Activated naive CD4-positive, alpha-beta T cell treated with anti-CD3 and anti-CD28 coated beads for 36 hours (primary cell): Measurements from ENCODE around the gene FBXO45. TPM values are rescaled to one million over a fixed set of nuclear protein-coding genes. Genes with fewer than 3 reads are reported as not detected.
"Not testable (repeated sequence)": the region's sequence is repeated elsewhere in the genome, so short reads cannot be mapped to it uniquely, and the experiment has no call there.

Source experiments
- CTCF ChIA-PET: fragments of 350-600 bp; sonication (Branson Sonifier 250); formaldehyde crosslinking; loops from one replicate; lab custom pipeline; 2021; ENCODE audit warnings: antibody characterized with exemption; lab: Charles Lee
- DNase-seq: peaks from one replicate; pipeline ENCODE4 v3.0.0-alpha.2; 2020
- H3K27ac Mint-ChIP-seq: one replicate; pipeline ENCODE4 v1.8.0; 2021; ENCODE audit warnings: mild to moderate bottlenecking, mixed read lengths
- H3K27me3 Mint-ChIP-seq: one replicate; pipeline ENCODE4 v1.8.0; 2021; ENCODE audit warnings: low read depth, mixed read lengths
- H3K36me3 Mint-ChIP-seq: one replicate; pipeline ENCODE4 v1.8.0; 2021; ENCODE audit warnings: low read depth, mixed read lengths
- H3K4me1 Mint-ChIP-seq: one replicate; pipeline ENCODE4 v1.8.0; 2021; ENCODE audit warnings: low read depth, mixed read lengths
- H3K4me3 Mint-ChIP-seq: one replicate; pipeline ENCODE4 v1.8.0; 2021; ENCODE audit warnings: mild to moderate bottlenecking, moderate library complexity, mixed read lengths
- H3K9me3 Mint-ChIP-seq: one replicate; pipeline ENCODE4 v1.8.0; 2021; ENCODE audit warnings: mixed read lengths
- intact Hi-C: fragments of 100-400 bp; cut with micrococcal nuclease; formaldehyde crosslinking; loops from one replicate; pipeline ENCODE4 v1.15.1; 2023
- total RNA-seq, 2 experiments: library from RNA; stranded (reverse); gene quantifications; one replicate each; pipeline ENCODE4 v1.2.3, GENCODE V29; 2021

The FBXO45 gene, protein sequence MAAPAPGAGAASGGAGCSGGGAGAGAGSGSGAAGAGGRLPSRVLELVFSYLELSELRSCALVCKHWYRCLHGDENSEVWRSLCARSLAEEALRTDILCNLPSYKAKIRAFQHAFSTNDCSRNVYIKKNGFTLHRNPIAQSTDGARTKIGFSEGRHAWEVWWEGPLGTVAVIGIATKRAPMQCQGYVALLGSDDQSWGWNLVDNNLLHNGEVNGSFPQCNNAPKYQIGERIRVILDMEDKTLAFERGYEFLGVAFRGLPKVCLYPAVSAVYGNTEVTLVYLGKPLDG
- 10 to 100 TPM; 11.8 to 12.8 TPM for total RNA-seq

DNA sequence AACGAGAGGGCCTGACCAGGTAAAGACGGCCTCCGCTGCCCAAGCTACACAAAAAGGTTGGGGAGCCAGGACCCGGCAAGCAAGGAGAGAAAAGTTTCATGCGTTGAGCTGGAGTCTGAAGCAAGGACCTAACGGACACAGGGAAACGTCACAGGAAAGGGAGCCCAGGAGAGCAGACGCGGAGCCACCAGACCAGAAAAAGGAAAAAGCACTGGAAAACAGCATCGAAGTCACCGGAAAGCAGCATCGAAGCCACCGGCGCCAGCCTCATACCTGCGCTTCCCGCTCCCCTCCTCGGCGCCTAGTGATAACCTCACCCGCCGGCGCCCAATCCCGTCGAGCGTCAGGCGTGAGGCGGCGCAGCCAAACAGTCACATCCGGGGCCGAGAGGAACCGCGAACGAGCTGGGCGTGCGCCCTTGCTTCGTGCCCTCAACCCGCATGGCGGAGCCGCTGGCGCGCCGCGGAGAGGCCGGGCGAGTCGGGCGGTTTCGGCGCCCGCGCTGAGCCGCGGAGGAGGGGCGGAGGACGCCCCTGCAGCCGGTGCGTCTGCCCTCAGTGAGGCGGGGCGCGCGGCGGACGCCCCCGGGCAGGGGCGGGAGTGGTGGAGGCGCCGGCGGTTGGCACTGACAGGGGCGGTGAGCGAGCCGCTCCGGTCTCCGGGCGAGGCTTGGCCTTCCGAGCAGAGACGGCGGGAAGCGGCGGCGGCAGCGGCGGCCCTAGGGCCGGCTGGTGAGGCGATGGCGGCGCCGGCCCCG lies at the start of gene FBXO45, which contains the start of gene WDR53:
Gene FBXO45, plus strand, starts transcription at position 415 of the 757 bp plus-strand sequence. Its CDS starts 325 bp downstream, at position 740.
Gene WDR53, minus strand, starts transcription at position 309 of the 757 bp plus-strand sequence. CDS start 7,079 bp downstream, outside the sequence.
- intact Hi-C loops, result loop anchor here (1.0 to 5.0 kb wide), 11 partner anchors 32 to 721 kb away; partner anchors contain the start of genes DYNLT2B, NCBP2, RNF168 and SENP5
- DNase-seq, result peak; percentile 97
- H3K27ac Mint-ChIP-seq, result peak within 1 kb of the TSS; percentile 91
- peak within 1 kb of the TSS; percentile 98 for H3K4me3 Mint-ChIP-seq
- peaks cover 46% of the 10 kb centered on the region for H3K4me1 Mint-ChIP-seq
- CTCF ChIA-PET, result interaction anchor here (0.6 to 2.4 kb wide), 2 partner anchors 39 to 72 kb away, joined by 3 to 10 read pairs; no protein-coding TSS in a partner anchor
- H3K27me3 Mint-ChIP-seq, result no peaks in the 10 kb centered on the region
- H3K36me3 Mint-ChIP-seq, result peaks cover 13% of the 10 kb centered on the region
- H3K9me3 Mint-ChIP-seq, result no peaks in the 10 kb centered on the region

DNA sequence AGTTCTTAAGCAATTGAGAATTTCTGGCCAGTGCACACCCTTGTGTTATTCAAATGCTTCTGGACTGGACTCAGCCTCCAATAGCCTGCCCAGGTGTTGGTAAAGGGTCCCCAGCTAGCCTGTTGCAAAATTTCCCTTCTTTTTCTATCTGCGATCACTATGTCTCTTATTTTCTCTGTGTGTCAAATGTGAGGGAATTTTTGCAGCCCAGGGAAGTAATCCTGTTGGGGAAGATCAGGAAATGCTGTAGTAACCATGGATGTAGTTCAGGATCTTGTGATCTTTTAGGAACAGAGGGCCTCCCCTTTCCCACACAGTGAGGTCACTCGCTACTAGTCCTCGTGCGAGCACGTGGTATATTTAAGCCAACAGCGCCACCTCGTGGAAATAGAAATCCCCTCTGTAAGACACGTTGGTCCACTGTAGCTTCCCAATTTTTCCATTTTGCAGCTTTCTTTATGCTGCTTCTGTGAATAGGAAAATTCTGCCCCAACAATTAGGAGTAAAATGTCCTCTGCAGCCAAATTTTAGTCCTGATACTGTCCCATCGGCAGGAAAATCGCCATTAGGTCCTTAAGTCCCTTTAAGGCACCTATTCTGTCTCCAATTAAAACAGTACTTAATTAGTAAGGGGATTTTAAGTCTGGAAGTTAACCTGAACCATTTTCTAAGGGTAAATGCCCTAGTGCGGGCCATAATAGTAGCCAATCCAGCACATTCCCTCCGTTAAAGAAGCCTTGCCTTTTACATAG lies 49.3 kb upstream of the FBXO45 start:
- intact Hi-C loops, result loop anchor here (1.0 to 5.0 kb wide), 4 partner anchors 33 to 447 kb away; no protein-coding TSS in a partner anchor
- CTCF ChIA-PET, result interaction anchor here (0.6 to 2.7 kb wide), 8 partner anchors 11 to 616 kb away, joined by 3 to 14 read pairs (median 4); no protein-coding TSS in a partner anchor
- Mint-ChIP-seq H3K27me3 (no peaks in the 10 kb centered on the region), H3K4me3 (no peak overlapping the region), H3K36me3 (peaks cover 15% of the 10 kb centered on the region), H3K9me3 (peaks cover 41% of the 10 kb centered on the region), H3K4me1 (no peaks in the 10 kb centered on the region), H3K27ac (no peak overlapping the region)
- DNase-seq, result peak; percentile 81

DNA sequence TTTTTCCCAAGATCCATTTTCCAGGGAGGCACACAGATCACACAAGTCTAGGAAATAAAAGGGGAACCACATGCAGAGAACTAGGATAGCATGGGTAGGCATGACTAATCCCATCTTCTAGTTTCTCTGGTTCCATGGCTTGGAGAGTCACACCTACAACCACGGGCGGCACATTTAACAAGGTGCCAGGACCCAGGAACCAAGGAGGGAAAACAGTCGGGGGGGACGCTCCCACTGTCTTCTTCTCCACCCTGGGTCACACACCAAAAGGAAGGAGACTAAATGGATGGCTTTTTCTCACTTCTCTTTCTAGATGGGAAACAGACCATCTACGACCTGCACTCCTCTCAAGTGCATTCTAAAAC lies 48.8 kb upstream of the FBXO45 start:
- peak; percentile 51 for DNase-seq
- Mint-ChIP-seq H3K4me1 (no peaks in the 10 kb centered on the region), H3K9me3 (peaks cover 41% of the 10 kb centered on the region), H3K27me3 (no peaks in the 10 kb centered on the region), H3K4me3 (no peak overlapping the region), H3K27ac (no peak overlapping the region), H3K36me3 (peaks cover 15% of the 10 kb centered on the region)
- CTCF ChIA-PET, result interaction anchor here (0.6 to 2.7 kb wide), 3 partner anchors 238 to 616 kb away, joined by 3 to 14 read pairs (median 4); no protein-coding TSS in a partner anchor
- intact Hi-C loops, result loop anchor here (1.0 to 5.0 kb wide), 4 partner anchors 33 to 447 kb away; no protein-coding TSS in a partner anchor

DNA sequence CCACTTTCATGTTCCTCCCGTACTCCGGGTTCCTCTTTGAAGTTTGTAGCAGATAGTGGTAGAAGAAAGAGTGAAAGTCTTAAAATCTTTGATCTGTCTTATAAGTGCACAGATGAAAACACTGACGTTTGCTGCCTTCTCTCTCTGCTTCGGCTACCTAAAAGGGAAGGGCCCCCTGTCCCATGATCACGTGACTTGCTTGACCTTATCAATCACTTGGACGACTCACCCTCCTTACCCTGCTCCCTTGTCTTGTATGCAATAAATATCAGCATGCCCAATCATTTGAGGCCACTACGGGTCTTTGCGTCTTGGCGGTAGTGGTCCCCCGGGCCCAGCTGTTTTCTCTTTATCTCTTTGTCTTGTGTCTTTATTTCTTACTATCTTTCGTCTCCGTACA lies 47.2 kb upstream of the FBXO45 start:
- H3K27ac Mint-ChIP-seq, H3K4me1 Mint-ChIP-seq, DNase-seq, H3K27me3 Mint-ChIP-seq, intact Hi-C loops, H3K4me3 Mint-ChIP-seq: not testable (repeated sequence)
- Mint-ChIP-seq H3K9me3 (peaks cover 38% of the 10 kb centered on the region), H3K36me3 (peaks cover 15% of the 10 kb centered on the region)
- CTCF ChIA-PET, result interaction anchor here (0.6 to 3.0 kb wide), 9 partner anchors 8 to 499 kb away, joined by 3 to 22 read pairs (median 5); no protein-coding TSS in a partner anchor

DNA sequence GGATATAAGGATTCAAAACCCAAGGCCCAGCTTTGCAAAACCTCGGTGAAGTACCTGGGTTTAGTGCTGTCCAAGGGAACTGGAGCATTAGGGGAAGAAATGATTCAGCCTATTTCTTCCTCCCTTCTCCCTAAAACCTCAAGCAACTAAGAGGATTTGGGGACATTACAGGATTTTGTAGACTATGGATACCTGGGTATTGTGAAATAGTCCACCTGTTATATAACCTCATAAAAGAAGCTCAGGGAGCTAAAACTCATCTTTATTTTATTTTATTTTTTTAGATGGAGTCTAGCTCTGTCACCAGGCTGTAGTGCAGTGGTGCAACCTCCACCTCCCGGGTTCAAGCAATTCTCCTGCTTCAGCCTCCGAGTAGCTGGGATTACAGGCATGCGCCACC lies 44.6 kb upstream of the FBXO45 start:
- Mint-ChIP-seq H3K27me3 (no peaks in the 10 kb centered on the region), H3K4me1 (peaks cover 6% of the 10 kb centered on the region), H3K4me3 (no peak overlapping the region), H3K36me3 (peaks cover 15% of the 10 kb centered on the region), H3K27ac (no peak overlapping the region), H3K9me3 (peaks cover 31% of the 10 kb centered on the region)
- CTCF ChIA-PET, result interaction anchor here (0.8 to 4.3 kb wide), 10 partner anchors 14 to 524 kb away, joined by 3 to 37 read pairs (median 4); partner anchors contain the start of gene RNF168
- DNase-seq, result no peak
- intact Hi-C loops, result no loop called here

DNA sequence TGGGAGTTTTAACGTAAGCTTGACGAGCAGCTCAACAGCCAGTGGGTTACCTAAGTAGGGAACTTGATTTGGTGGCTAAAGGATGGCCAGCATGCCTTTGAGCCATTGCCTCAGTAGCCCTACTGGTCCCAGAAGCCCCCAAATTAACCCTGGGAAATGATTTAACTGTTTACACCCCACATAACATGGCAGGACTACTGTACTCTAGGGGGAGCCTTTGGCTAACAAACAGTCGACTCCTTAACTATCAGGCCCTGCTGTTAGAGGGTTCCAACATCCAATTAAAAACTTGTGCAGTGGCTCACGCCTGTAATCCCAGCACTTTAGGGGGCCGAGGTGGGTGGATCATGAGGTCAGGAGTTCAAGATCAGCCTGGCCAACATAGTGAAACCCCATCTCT lies 43.9 kb upstream of the FBXO45 start:
- H3K4me1 Mint-ChIP-seq, result peaks cover 6% of the 10 kb centered on the region
- no peaks in the 10 kb centered on the region for H3K27me3 Mint-ChIP-seq
- no peak overlapping the region for H3K4me3 Mint-ChIP-seq
- no peak for DNase-seq
- H3K36me3 Mint-ChIP-seq, result peaks cover 10% of the 10 kb centered on the region
- H3K9me3 Mint-ChIP-seq, result peaks cover 24% of the 10 kb centered on the region
- CTCF ChIA-PET, result interaction anchor here (0.9 to 4.3 kb wide), 7 partner anchors 15 to 271 kb away, joined by 3 to 37 read pairs (median 4); partner anchors contain the start of gene RNF168
- intact Hi-C loops, result no loop called here
- no peak overlapping the region for H3K27ac Mint-ChIP-seq

DNA sequence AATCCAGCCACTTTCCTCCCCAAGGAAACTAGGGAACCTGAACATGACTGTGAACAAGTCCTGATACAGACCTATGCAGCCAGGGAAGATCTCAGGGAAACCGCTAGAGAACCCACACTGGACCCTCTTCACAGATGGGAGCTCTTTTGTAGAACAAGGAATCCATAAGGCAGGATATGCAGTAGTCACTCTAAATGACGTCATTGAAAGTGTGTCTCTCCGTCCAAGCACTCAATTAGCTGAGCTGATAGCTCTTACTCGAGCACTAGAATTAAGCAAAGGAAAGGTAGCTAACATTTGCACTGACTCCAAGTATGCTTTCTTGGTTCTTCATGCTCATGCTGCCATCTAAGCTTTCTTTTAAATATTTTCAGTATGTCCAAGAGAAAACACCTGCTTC lies 43.3 kb upstream of the FBXO45 start:
- peaks cover 9% of the 10 kb centered on the region for H3K36me3 Mint-ChIP-seq
- DNase-seq, result no peak
- no peaks in the 10 kb centered on the region for H3K27me3 Mint-ChIP-seq
- H3K9me3 Mint-ChIP-seq, result peaks cover 18% of the 10 kb centered on the region
- H3K4me1 Mint-ChIP-seq, result peaks cover 6% of the 10 kb centered on the region
- no peak overlapping the region for H3K4me3 Mint-ChIP-seq
- intact Hi-C loops, result no loop called here
- CTCF ChIA-PET, result interaction anchor here (0.5 to 4.3 kb wide), 6 partner anchors 12 to 81 kb away, joined by 4 to 37 read pairs (median 4); partner anchors contain the start of gene RNF168
- H3K27ac Mint-ChIP-seq, result no peak overlapping the region

DNA sequence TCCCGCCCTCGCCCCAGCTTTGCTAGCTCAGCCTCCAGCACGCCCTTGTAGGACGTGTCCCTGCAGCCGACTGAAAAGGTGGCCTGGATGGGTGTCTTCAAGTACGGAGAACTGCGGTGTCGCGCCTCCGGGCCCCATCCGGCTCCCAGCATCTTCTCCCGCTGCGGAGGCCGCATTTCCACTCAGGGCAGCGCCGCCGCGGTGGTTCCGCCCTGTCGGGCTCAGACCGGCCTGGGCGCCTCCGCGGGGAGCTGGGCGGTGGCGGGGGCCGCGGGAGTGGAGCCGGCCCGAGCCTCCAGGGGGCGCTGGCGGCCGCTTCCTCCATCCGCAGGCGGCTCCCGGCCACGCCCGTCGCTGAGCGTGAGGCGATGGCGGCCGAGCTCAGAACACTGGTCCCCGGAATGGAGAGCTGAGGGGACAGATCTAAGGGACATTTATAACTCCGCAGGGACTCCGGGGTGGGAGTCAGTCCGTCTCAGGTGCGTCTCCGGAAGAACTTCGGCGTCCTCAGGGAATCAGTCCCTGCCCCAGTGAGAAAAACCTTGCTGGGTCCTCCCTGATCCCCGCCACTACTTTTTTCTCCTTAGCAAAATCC lies 39.7 kb upstream of the FBXO45 start:
- Mint-ChIP-seq H3K36me3 (peaks cover 1% of the 10 kb centered on the region), H3K4me1 (peaks cover 6% of the 10 kb centered on the region), H3K27me3 (peaks cover 2% of the 10 kb centered on the region), H3K27ac (peak overlapping the region; percentile 36), H3K9me3 (peaks cover 2% of the 10 kb centered on the region), H3K4me3 (peak overlapping the region; percentile 74)
- intact Hi-C loops, result loop anchor here (1.0 to 2.0 kb wide), 5 partner anchors 25 to 156 kb away; partner anchors contain the start of genes FBXO45, RNF168 and WDR53
- DNase-seq, result peak; percentile 87
- CTCF ChIA-PET, result interaction anchor here (0.5 to 2.1 kb wide), 32 partner anchors 8 to 729 kb away, joined by 3 to 10 read pairs (median 3); partner anchors contain the start of genes FBXO45 and WDR53

DNA sequence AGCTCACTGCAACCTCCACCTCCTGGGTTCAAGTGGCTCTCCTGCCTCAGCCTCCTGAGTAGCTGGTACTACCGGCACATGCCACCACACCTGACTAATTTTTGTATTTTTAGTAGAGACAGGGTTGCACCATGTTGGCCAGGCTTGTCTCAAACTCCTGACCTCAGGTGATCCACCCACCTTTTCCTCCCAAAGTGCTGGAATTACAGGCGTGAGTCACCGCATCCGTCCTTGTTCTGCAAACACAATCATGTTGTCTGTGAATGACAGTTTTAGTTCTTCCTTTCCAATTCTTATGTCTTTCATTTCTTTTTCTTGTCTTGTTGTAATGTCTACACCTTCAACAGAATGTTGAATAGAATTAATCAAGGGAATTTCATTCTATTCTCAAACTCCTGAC lies 37.0 kb upstream of the FBXO45 start:
- Mint-ChIP-seq H3K27me3 (peaks cover 2% of the 10 kb centered on the region), H3K36me3 (peaks cover 1% of the 10 kb centered on the region), H3K4me1 (peaks cover 6% of the 10 kb centered on the region), H3K27ac (no peak overlapping the region), H3K9me3 (peaks cover 2% of the 10 kb centered on the region), H3K4me3 (no peak overlapping the region)
- intact Hi-C loops, result no loop called here
- CTCF ChIA-PET, result interaction anchor here (0.7 to 0.8 kb wide), 2 partner anchors 241 to 396 kb away, joined by 3 read pairs; no protein-coding TSS in a partner anchor
- DNase-seq, result no peak

DNA sequence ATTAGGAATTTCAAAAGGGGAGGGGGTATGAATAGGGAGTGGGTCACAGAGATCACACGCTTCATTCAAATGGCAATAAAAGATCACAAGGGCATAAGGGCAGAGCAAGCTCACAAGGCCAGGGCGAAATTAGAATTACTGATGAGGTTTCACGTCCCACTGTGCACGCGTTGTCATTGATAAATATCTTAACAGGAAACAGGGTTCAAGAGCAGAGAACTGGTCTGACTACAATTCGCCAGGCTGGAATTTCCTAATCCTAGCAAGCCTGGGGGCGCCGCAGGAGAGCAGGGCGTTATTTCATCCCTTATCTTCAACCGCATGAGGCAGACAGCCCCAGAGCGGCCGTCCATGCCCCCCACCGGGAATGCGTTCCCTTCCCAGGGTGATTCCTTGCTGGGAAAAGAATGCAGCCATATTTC lies 35.2 kb upstream of the FBXO45 start:
- CTCF ChIA-PET, result interaction anchor here (0.6 kb wide), 1 partner anchor 163 kb away, joined by 4 read pairs; no protein-coding TSS in a partner anchor
- peaks cover 2% of the 10 kb centered on the region for H3K27me3 Mint-ChIP-seq

More for the DNA sequence above, 35.2 kb upstream of the FBXO45 start:
- Mint-ChIP-seq H3K9me3 (peaks cover 2% of the 10 kb centered on the region), H3K36me3 (peaks cover 1% of the 10 kb centered on the region), H3K4me3 (no peak overlapping the region), H3K27ac (no peak overlapping the region), H3K4me1 (no peaks in the 10 kb centered on the region)
- DNase-seq, result no peak
- intact Hi-C loops, result no loop called here
